Suppressor macrophage treated with lipopolysaccharide for 1 hour (primary cell): ENCODE data around the gene PCNX3.
"Not testable (repeated sequence)": the region's sequence is repeated elsewhere in the genome, so short reads cannot be mapped to it uniquely, and the experiment has no call there.

Experiments
- DNase-seq, 3 donors: peaks; one replicate each; pipeline ENCODE4 v3.0.0-alpha.2; 2020 to 2022

PCNX3 gene

GRCh38 chr11:65655570-65656332, 40.2 kb downstream of the PCNX3 start:
- DNase-seq, result no peak

GRCh38 chr11:65657426-65657825, 41.9 kb downstream of the PCNX3 start:
- no peak for DNase-seq

- DNase-seq, result no peak
Observed at GRCh38 chr11:65658174-65659021, 42.8 kb downstream of the PCNX3 start.

GRCh38 chr11:65660038-65660437, 44.5 kb downstream of the PCNX3 start:
- DNase-seq, result no peak

GRCh38 chr11:65660908-65661307, 45.3 kb downstream of the PCNX3 start:
- not testable (repeated sequence) for DNase-seq

GRCh38 chr11:65661599-65662246, 46.1 kb downstream of the PCNX3 start:
- no peak for DNase-seq

GRCh38 chr11:65662247-65662798, 46.7 kb downstream of the PCNX3 start:
- DNase-seq, result no peak

- DNase-seq, result peak; percentile 97 to 99 (median 99)
Observed at GRCh38 chr11:65662799-65663638, 47.4 kb downstream of the PCNX3 start, which contains the start of gene RELA. RELA (minus strand) TSS chr11:65662916; CDS start chr11:65662832, 84 bp downstream.

GRCh38 chr11:65663639-65664200, 48.1 kb downstream of the PCNX3 start:
- peak; percentile 95 to 99 (median 95) for DNase-seq

- peak in 1 of 3 donors; percentile 16 for DNase-seq
Observed at GRCh38 chr11:65672180-65672860, 56.7 kb downstream of the PCNX3 start.

GRCh38 chr11:65672982-65673381, 57.4 kb downstream of the PCNX3 start:
- DNase-seq, result no peak

GRCh38 chr11:65680192-65680743, 64.7 kb downstream of the PCNX3 start:
- no peak for DNase-seq

GRCh38 chr11:65683480-65683879, 67.9 kb downstream of the PCNX3 start:
- not testable (repeated sequence) for DNase-seq

GRCh38 chr11:65685981-65686380, 70.4 kb downstream of the PCNX3 start:
- no peak for DNase-seq
